ENCODE measurements around the gene XRCC5. TPM values are rescaled to one million over a fixed set of nuclear protein-coding genes. Genes with fewer than 3 reads are reported as not detected.
A peak's percentile ranks its signal among the peaks of the same experiment; 100 is the strongest.
"Not testable (repeated sequence)": the region's sequence is repeated elsewhere in the genome, so short reads cannot be mapped to it uniquely, and the experiment has no call there.

XRCC5 gene
- total RNA-seq, 2 donors from 2014 or later = 189 to 213 TPM

GRCh38 chr2:216114382-216114713, 5.2 kb downstream of the XRCC5 start:
- no peak for DNase-seq (ENCODE audit: low spot score)
- intact Hi-C loops (cut with DNase I) = no loop called here

- intact Hi-C loops (cut with DNase I) = no loop called here
- peak; percentile 99 for DNase-seq (ENCODE audit: low spot score)
Measured at GRCh38 chr2:216114714-216115531, 5.8 kb downstream of the XRCC5 start.

GRCh38 chr2:216116418-216116817, 7.3 kb downstream of the XRCC5 start:
- DNase-seq (ENCODE audit: low spot score) = no peak
- intact Hi-C loops (cut with DNase I) = no loop called here

- DNase-seq (ENCODE audit: low spot score) = no peak
- intact Hi-C loops (cut with DNase I) = no loop called here
Measured at GRCh38 chr2:216117561-216118340, 8.6 kb downstream of the XRCC5 start.

GRCh38 chr2:216118474-216118873, 9.3 kb downstream of the XRCC5 start:
- intact Hi-C loops (cut with DNase I) = no loop called here
- no peak for DNase-seq (ENCODE audit: low spot score)

GRCh38 chr2:216119146-216119545, 10.0 kb downstream of the XRCC5 start:
- intact Hi-C loops (cut with DNase I) = no loop called here
- DNase-seq (ENCODE audit: low spot score) = no peak

- intact Hi-C loops (cut with DNase I) = no loop called here
- DNase-seq (ENCODE audit: low spot score) = no peak
Measured at GRCh38 chr2:216119986-216120385, 10.8 kb downstream of the XRCC5 start.

- no peak for DNase-seq (ENCODE audit: low spot score)
- intact Hi-C loops (cut with DNase I) = loop anchor here in 1 of 2 donors (1.0 kb wide), 1 partner anchor 11 kb away; no protein-coding TSS in a partner anchor
Measured at GRCh38 chr2:216121255-216121654, 12.1 kb downstream of the XRCC5 start.

GRCh38 chr2:216126943-216127342, 17.8 kb downstream of the XRCC5 start:
- DNase-seq (ENCODE audit: low spot score) = no peak

GRCh38 chr2:216130346-216130971, 21.3 kb downstream of the XRCC5 start:
- intact Hi-C loops (cut with DNase I) = no loop called here
- no peak for DNase-seq (ENCODE audit: low spot score)

More at GRCh38 chr2:216126943-216127342, 17.8 kb downstream of the XRCC5 start:
- intact Hi-C loops (cut with DNase I) = no loop called here

- no peak for DNase-seq (ENCODE audit: low spot score)
- intact Hi-C loops (cut with DNase I) = no loop called here
Measured at GRCh38 chr2:216131175-216131926, 22.2 kb downstream of the XRCC5 start.

- DNase-seq (ENCODE audit: low spot score) = no peak
- intact Hi-C loops (cut with DNase I) = loop anchor here in 1 of 2 donors (1.0 kb wide), 1 partner anchor 11 kb away; no protein-coding TSS in a partner anchor
Measured at GRCh38 chr2:216132585-216132984, 23.4 kb downstream of the XRCC5 start.

GRCh38 chr2:216133397-216133796, 24.2 kb downstream of the XRCC5 start:
- DNase-seq (ENCODE audit: low spot score) = no peak
- intact Hi-C loops (cut with DNase I) = no loop called here

- DNase-seq (ENCODE audit: low spot score) = no peak
- intact Hi-C loops (cut with DNase I) = no loop called here
Measured at GRCh38 chr2:216134958-216135541, 25.9 kb downstream of the XRCC5 start.

- intact Hi-C loops (cut with DNase I) = no loop called here
- DNase-seq (ENCODE audit: low spot score) = no peak
Measured at GRCh38 chr2:216139884-216140283, 30.7 kb downstream of the XRCC5 start.

- intact Hi-C loops (cut with DNase I); DNase-seq (ENCODE audit: low spot score): not testable (repeated sequence)
Measured at GRCh38 chr2:216141516-216141915, 32.4 kb downstream of the XRCC5 start.

- no peak for DNase-seq (ENCODE audit: low spot score)
- intact Hi-C loops (cut with DNase I) = no loop called here
Measured at GRCh38 chr2:216142540-216142939, 33.4 kb downstream of the XRCC5 start.

- DNase-seq (ENCODE audit: low spot score) = no peak
- intact Hi-C loops (cut with DNase I) = no loop called here
Measured at GRCh38 chr2:216144372-216144771, 35.2 kb downstream of the XRCC5 start.

- DNase-seq (ENCODE audit: low spot score) = no peak
- intact Hi-C loops (cut with DNase I) = no loop called here
Measured at GRCh38 chr2:216144857-216145256, 35.7 kb downstream of the XRCC5 start.

All from posterior vena cava (tissue), 2 donors.